ENCODE data around the gene GPT2. TPM values are rescaled to one million over a fixed set of nuclear protein-coding genes. Genes with fewer than 3 reads are reported as not detected.

GPT2 gene
- total RNA-seq, 1 experiment from 2014 or later, result 19.4 TPM

DNA sequence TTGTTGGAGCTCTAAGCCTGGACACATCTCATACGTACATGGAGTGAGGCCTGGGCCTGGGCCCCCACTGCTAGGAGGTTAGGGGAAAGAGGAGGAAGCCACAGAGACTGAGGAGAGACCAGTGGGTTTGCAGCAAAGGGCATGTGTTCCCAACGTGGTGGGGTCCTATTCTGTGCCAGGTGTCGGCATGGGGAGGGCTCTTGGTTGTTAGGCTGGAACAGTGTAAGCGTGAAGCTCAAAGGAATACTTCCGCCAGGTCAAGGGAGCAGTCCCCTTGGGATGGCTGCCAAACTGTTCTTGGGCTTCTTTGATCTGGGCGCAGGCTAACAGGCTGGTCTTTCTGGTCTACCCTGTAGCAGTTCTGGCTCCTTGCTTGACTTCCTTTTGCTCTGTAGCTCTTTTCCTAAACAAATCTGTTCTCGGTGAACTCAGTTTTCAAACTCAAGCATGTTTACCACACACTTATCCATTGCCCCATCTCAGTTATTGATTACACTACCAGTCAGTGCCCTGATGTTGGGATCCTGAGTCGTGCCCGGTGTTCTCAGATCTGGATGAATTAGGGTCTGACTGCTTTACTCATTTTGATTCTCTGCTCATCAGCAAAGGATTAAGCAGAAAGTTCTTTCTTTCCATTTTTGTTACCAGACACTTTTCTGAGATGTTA lies 36.4 kb downstream of the GPT2 start:
- no peak for ATAC-seq
- no peak overlapping the region for H3K4me2 ChIP-seq (ENCODE audit: low read length)

GRCh38 chr16:46922239-46922638 lies 38.1 kb downstream of the GPT2 start:
- no peak for ATAC-seq
- Histone ChIP-seq H2AFZ (ENCODE audit: low read length) (no peak overlapping the region), H3K36me3 (ENCODE audit: low read depth, low read length) (no peaks in the 10 kb centered on the region; the same call in 1 of the 2 replicates), H3K4me2 (ENCODE audit: low read length) (no peak overlapping the region), H3K4me3 (ENCODE audit: low read length) (no peak overlapping the region), H3K27me3 (ENCODE audit: low read length) (no peaks in the 10 kb centered on the region), H4K20me1 (ENCODE audit: low read length) (no peaks in the 10 kb centered on the region), H3K79me2 (ENCODE audit: low read length) (no peaks in the 10 kb centered on the region), H3K9me2 (replicated peaks; ENCODE audit: low read length) (no peaks in the 10 kb centered on the region), H3F3A (ENCODE audit: low read length, unreplicated experiment) (no peaks in the 10 kb centered on the region), H3K27ac (ENCODE audit: low read length) (no peak overlapping the region), H3K9ac (ENCODE audit: low read length) (no peak overlapping the region), H3K9me3 (ENCODE audit: low read length) (no peaks in the 10 kb centered on the region), H3K4me1 (ENCODE audit: insufficient read depth, low read length) (no peaks in the 10 kb centered on the region)
- CTCF ChIA-PET, result no interaction called here
- POLR2A ChIA-PET (ENCODE audit: unreplicated experiment), result no interaction called here
- BruUV-seq (replicated peaks), result no TSS peak
- no peak for DNase-seq
- no peak for TF ChIP-seq EZH2phosphoT487 (IDR thresholded peaks at IDR 0.05; ENCODE audit: borderline replicate concordance, low read length)
- TF ChIP-seq, protein P1, sequence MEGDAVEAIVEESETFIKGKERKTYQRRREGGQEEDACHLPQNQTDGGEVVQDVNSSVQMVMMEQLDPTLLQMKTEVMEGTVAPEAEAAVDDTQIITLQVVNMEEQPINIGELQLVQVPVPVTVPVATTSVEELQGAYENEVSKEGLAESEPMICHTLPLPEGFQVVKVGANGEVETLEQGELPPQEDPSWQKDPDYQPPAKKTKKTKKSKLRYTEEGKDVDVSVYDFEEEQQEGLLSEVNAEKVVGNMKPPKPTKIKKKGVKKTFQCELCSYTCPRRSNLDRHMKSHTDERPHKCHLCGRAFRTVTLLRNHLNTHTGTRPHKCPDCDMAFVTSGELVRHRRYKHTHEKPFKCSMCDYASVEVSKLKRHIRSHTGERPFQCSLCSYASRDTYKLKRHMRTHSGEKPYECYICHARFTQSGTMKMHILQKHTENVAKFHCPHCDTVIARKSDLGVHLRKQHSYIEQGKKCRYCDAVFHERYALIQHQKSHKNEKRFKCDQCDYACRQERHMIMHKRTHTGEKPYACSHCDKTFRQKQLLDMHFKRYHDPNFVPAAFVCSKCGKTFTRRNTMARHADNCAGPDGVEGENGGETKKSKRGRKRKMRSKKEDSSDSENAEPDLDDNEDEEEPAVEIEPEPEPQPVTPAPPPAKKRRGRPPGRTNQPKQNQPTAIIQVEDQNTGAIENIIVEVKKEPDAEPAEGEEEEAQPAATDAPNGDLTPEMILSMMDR (conservative IDR thresholded peaks at IDR 0.05; ENCODE audit: low read depth, low read length), result no peak
- TF ChIP-seq EZH2 (IDR thresholded peaks at IDR 0.05; ENCODE audit: low read length, unreplicated experiment), result no peak
- intact Hi-C loops (cut with micrococcal nuclease), result no loop called here

More for the DNA sequence above, 36.4 kb downstream of the GPT2 start:
- Histone ChIP-seq H3K9me2 (replicated peaks; ENCODE audit: low read length) (no peaks in the 10 kb centered on the region), H3K9me3 (ENCODE audit: low read length) (no peaks in the 10 kb centered on the region), H3K4me1 (ENCODE audit: insufficient read depth, low read length) (no peaks in the 10 kb centered on the region), H3K4me3 (ENCODE audit: low read length) (no peak overlapping the region), H2AFZ (ENCODE audit: low read length) (no peak overlapping the region), H3F3A (ENCODE audit: low read length, unreplicated experiment) (no peaks in the 10 kb centered on the region), H3K9ac (ENCODE audit: low read length) (no peak overlapping the region), H4K20me1 (ENCODE audit: low read length) (no peaks in the 10 kb centered on the region), H3K27ac (ENCODE audit: low read length) (no peak overlapping the region), H3K36me3 (ENCODE audit: low read depth, low read length) (no peaks in the 10 kb centered on the region; the same call in 1 of the 2 replicates), H3K27me3 (ENCODE audit: low read length) (no peaks in the 10 kb centered on the region), H3K79me2 (ENCODE audit: low read length) (no peaks in the 10 kb centered on the region)
- POLR2A ChIA-PET (ENCODE audit: unreplicated experiment), result no interaction called here
- TF ChIP-seq EZH2 (IDR thresholded peaks at IDR 0.05; ENCODE audit: low read length, unreplicated experiment), result no peak
- CTCF ChIA-PET, result no interaction called here
- BruUV-seq (replicated peaks), result no TSS peak
- no peak for DNase-seq
- intact Hi-C loops (cut with micrococcal nuclease), result no loop called here

- Histone ChIP-seq H3K9me3 (ENCODE audit: low read length) (no peaks in the 10 kb centered on the region), H3K79me2 (ENCODE audit: low read length) (no peaks in the 10 kb centered on the region), H3K36me3 (ENCODE audit: low read depth, low read length) (no peaks in the 10 kb centered on the region; the same call in 1 of the 2 replicates), H3K9ac (ENCODE audit: low read length) (no peak overlapping the region), H4K20me1 (ENCODE audit: low read length) (no peaks in the 10 kb centered on the region), H3K4me2 (ENCODE audit: low read length) (no peak overlapping the region), H3F3A (ENCODE audit: low read length, unreplicated experiment) (no peaks in the 10 kb centered on the region), H3K27me3 (ENCODE audit: low read length) (no peaks in the 10 kb centered on the region), H3K4me1 (ENCODE audit: insufficient read depth, low read length) (no peaks in the 10 kb centered on the region), H3K27ac (ENCODE audit: low read length) (no peak overlapping the region), H2AFZ (ENCODE audit: low read length) (no peak overlapping the region), H3K9me2 (replicated peaks; ENCODE audit: low read length) (no peaks in the 10 kb centered on the region), H3K4me3 (ENCODE audit: low read length) (no peak overlapping the region)
- POLR2A ChIA-PET (ENCODE audit: unreplicated experiment), result no interaction called here
- intact Hi-C loops (cut with micrococcal nuclease), result no loop called here
- BruUV-seq (replicated peaks), result no TSS peak
- no peak for ATAC-seq
- CTCF ChIA-PET, result no interaction called here
- no peak for DNase-seq
- no peak for TF ChIP-seq EZH2phosphoT487 (IDR thresholded peaks at IDR 0.05; ENCODE audit: borderline replicate concordance, low read length)
- no peak for TF ChIP-seq EZH2 (IDR thresholded peaks at IDR 0.05; ENCODE audit: low read length, unreplicated experiment)
- TF ChIP-seq, protein P1 (conservative IDR thresholded peaks at IDR 0.05; ENCODE audit: low read depth, low read length), result no peak
Measured at GRCh38 chr16:46923513-46924295, 39.5 kb downstream of the GPT2 start.

All from PC-3 (cell line).